CD4-positive, alpha-beta T cell treated with Interleukin-4 for 1 hour (primary cell): ENCODE measurements around the gene PTPRU.

Experiments used
- DNase-seq, 2 donors: peaks; one replicate each; pipeline ENCODE4 v3.0.0-alpha.2; 2020 to 2022

PTPRU gene

GRCh38 chr1:29370067-29370466 is 133.7 kb downstream of the PTPRU start:
- no peak for DNase-seq

DNA sequence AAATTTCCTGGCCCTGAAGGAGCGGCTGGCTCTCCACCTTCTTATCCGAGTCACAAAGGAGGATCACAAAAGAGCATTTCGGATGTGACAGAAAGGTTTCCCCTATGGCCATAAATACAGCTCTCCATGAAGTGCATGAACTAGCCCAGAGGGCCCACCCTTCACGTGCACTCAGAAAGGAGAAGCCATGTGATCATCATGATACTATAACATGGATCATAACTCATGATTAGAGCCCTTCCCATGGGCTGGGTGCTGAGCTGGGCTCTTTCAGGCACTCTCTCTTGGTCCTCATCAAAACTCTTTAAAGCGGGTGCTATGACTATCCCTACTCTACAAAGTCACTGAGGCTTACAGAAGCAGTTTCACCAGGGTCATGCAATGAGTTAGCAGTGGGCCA is 135.0 kb downstream of the PTPRU start:
- DNase-seq, result no peak

DNA sequence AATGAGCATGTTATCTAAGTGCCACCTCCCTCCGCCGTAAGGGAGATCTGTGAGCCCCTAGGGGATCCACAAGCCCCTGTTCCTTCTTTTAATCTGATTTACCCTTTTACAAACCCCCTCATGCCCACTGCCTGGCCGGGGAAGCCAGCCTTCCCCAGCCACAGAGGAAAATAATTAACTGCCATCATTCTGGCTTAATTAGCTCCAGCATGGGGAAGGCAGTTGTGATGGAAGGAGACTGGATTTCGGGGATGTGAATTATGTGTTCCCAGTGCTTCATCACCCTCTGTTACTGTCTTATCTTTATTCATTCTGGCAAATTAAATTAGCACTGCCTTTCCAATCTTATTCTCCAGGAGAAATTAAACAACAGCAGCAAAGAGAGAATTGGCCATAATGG is 135.8 kb downstream of the PTPRU start:
- no peak for DNase-seq
